HG02763 (cell line): ENCODE data around the gene ABHD13.
"Not testable (repeated sequence)": the region's sequence is repeated elsewhere in the genome, so short reads cannot be mapped to it uniquely, and the experiment has no call there.

ENCODE experiments used
- ATAC-seq: cut with Tn5 transposase; IDR thresholded peaks from one replicate; pipeline ENCODE4 v1.9.1; 2021; ENCODE audit warnings: mild to moderate bottlenecking, moderate library complexity; ENCODE audit not compliant: unreplicated experiment

ABHD13 gene

DNA sequence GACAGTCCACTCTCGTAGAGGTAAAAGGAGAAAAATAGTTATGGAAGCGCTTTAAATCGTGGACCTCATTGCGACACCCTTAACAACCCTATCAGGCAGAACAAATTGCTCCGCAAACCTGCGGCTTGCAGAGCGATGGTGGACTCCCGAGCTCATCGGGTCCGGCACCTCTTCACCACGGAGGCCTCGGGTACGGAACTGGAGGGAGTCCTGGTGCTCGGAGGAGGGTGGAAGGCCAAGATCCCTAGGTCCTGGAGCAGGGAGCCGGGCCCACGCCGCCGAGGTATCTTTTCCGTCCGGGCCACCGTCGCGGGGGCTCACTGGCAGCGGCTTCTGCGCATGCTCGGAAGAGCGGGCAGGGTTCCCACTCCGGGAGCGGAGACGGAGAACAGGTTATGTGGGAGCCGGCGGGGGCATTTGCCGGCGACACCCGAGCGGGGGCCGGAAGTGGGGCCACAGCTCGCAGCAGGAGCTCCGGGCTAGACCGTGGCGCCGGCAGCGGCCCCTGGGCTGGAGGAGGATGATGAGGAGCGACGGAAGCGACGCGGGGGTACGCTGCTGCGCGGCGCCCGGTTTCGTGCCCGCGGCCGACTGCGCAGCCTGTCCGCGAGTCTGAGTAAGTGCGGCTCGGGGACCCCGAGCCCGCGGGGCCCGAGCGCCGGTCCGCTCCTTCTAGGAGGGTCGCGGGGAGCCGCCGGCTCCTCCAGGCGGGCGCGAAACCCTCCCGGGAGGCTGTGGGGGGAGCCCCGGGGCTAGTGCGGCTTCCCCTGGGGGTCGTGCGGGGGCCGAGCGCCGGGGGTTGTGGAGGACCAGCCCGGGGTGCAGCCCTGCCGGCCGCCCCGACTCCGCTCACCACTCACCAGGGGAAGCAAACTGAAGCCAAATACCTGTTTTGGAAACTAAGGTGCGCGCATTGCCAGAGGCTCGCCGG, at the start of gene ABHD13:
TSS of gene ABHD13 (plus strand) at position 349 of the 931 bp plus-strand sequence. CDS start 10,827 bp downstream, outside the sequence.
- ATAC-seq: peak; percentile 77

DNA sequence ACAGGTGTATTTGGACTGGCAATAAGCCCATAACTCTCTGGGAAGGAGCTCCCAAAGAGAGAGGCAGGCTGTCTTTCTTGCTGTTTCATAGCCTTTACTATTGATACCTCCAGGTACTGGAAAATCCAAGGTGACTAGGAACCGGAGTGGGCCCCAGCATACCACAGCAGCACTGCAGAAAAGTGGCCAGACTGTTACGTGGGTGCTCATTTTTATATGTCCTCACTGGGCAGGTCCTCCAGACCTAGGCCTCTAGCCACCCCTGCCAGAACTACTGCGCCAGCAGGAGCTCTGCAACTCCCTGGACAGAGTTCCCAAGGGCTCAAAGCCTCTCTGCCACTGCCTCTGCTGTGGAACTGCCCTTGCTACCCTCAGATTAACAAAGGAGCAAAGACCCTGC, 49.3 kb upstream of the ABHD13 start:
- ATAC-seq: no peak

- ATAC-seq: no peak
These were observed 41.4 kb upstream of the ABHD13 start for GRCh38 chr13:108176685-108177274.

GRCh38 chr13:108178078-108178477, 40.1 kb upstream of the ABHD13 start:
- ATAC-seq: no peak

- ATAC-seq: no peak
These were observed 35.5 kb upstream of the ABHD13 start for GRCh38 chr13:108182652-108183051.

- no peak for ATAC-seq
These were observed 33.0 kb upstream of the ABHD13 start for GRCh38 chr13:108185223-108185622.

GRCh38 chr13:108188260-108188659, 29.9 kb upstream of the ABHD13 start:
- ATAC-seq: no peak

- no peak for ATAC-seq
These were observed 27.3 kb upstream of the ABHD13 start for GRCh38 chr13:108190897-108191296.

- ATAC-seq: no peak
These were observed 24.4 kb upstream of the ABHD13 start for GRCh38 chr13:108193806-108194205.

GRCh38 chr13:108194435-108194936, 23.7 kb upstream of the ABHD13 start:
- ATAC-seq: no peak

- ATAC-seq: no peak
These were observed 23.0 kb upstream of the ABHD13 start for GRCh38 chr13:108195146-108195545.

GRCh38 chr13:108195861-108196260, 22.3 kb upstream of the ABHD13 start:
- no peak for ATAC-seq

- no peak for ATAC-seq
These were observed 17.3 kb upstream of the ABHD13 start for GRCh38 chr13:108200781-108201398.

GRCh38 chr13:108210551-108210950, 7.6 kb upstream of the ABHD13 start:
- no peak for ATAC-seq

- ATAC-seq: peak; percentile 48
These were observed 5.3 kb upstream of the ABHD13 start for GRCh38 chr13:108212886-108213285.

GRCh38 chr13:108213946-108214345, 4.2 kb upstream of the ABHD13 start:
- ATAC-seq: no peak

DNA sequence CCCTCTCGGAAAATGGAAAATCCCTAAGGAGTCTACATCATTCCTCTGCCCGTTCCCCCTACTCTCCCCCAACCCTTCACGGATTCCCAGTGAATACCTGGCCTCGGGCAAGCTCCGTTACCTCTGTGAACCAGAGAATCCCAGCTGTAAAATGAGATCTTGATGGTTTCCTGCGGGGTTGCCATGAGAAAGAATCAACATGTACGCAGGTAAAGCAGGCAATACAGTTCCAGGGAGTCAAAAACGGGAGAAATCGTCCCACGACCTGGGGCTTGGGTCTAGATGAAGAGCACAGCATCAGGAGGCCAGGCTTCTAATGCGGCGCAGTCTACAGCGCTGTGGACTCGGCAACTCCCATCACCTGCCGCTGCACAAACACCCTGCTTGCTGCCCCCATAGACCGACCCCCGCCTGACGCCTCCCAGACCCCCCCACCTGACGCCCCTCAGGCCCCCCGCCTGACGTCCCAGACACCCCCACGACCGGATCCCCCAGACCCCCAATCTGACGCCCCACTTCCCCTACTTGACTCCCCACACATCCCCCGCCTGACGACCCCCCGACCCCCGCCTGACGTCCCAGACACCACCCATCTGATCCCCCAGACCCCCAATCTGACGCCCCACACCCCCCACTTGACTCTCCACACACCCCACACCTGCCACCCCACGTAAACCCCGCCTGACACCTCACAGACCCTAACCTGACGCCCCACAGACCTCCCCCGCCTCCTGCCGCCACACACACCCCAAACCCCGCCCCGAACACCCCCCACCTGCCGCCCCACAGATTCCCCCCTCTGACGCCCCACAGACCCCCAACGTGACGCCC, 3.5 kb upstream of the ABHD13 start:
- ATAC-seq: no peak

GRCh38 chr13:108215436-108215835, 2.8 kb upstream of the ABHD13 start, which contains the start of gene LIG4:
TSS of gene LIG4 (minus strand) at chr13:108215536. CDS start at chr13:108211268, 4,268 bp downstream.
- peak; percentile 63 for ATAC-seq

- ATAC-seq: not testable (repeated sequence)
These were observed 717 bp upstream of the ABHD13 start for GRCh38 chr13:108217307-108218043.

- ATAC-seq: no peak
These were observed 1.8 kb downstream of the ABHD13 start for GRCh38 chr13:108220041-108220440.
